Mesendoderm (in vitro differentiated cells): ENCODE results near the gene USP1. TPM values are rescaled to one million over a fixed set of nuclear protein-coding genes. Genes with fewer than 3 reads are reported as not detected.

Experiments used
- DNase-seq: peaks from one replicate; pipeline ENCODE4 v3.0.0; 2013
- H2AK5ac ChIP-seq: 2 replicates; pipeline ENCODE4 v1.6.1; 2013; ENCODE audit warnings: low read length, inconsistent platforms
- H2BK120ac ChIP-seq: 2 replicates; pipeline ENCODE4 v1.6.1; 2013; ENCODE audit warnings: low read depth, mild to moderate bottlenecking, low read length, moderate library complexity, mixed read lengths
- H2BK15ac ChIP-seq: replicated peaks from 2 replicates; pipeline ENCODE4 v1.6.1; 2013; ENCODE audit warnings: low read depth, mild to moderate bottlenecking, moderate library complexity
- H2BK5ac ChIP-seq: 2 replicates; pipeline ENCODE4 v1.6.1; 2013; ENCODE audit warnings: low read length, inconsistent platforms
- H3K18ac ChIP-seq: 2 replicates; pipeline ENCODE4 v1.6.1; 2013; ENCODE audit warnings: mild to moderate bottlenecking, low read length, mixed read lengths
- H3K23ac ChIP-seq: one replicate; pipeline ENCODE4 v1.6.1; 2013; ENCODE audit warnings: low read length
- H3K27ac ChIP-seq: 2 replicates; pipeline ENCODE4 v1.5.1; 2013; ENCODE audit warnings: low read depth, mild to moderate bottlenecking, inconsistent platforms, low read length, moderate library complexity
- H3K27me3 ChIP-seq: 2 replicates; pipeline ENCODE4 v1.6.1; 2013; ENCODE audit warnings: low read length, control low read depth, mild to moderate bottlenecking, inconsistent platforms; ENCODE audit not compliant: insufficient read depth, poor library complexity
- H3K36me3 ChIP-seq: 2 replicates; pipeline ENCODE4 v1.6.1; 2013; ENCODE audit warnings: low read length, inconsistent platforms; ENCODE audit not compliant: control insufficient read depth, insufficient read depth
- H3K4ac ChIP-seq: one replicate; pipeline ENCODE4 v1.6.1; 2013; ENCODE audit warnings: low read depth, mild to moderate bottlenecking, low read length, moderate library complexity
- H3K4me1 ChIP-seq: 2 replicates; pipeline ENCODE4 v1.6.1; 2013; ENCODE audit warnings: low read depth, low read length, inconsistent platforms; ENCODE audit not compliant: control insufficient read depth
- H3K4me2 ChIP-seq: 2 replicates; pipeline ENCODE4 v1.6.1; 2013; ENCODE audit warnings: low read length
- H3K4me3 ChIP-seq: 2 replicates; pipeline ENCODE4 v1.5.1; 2013; ENCODE audit warnings: mild to moderate bottlenecking, low read length
- H3K56ac ChIP-seq: one replicate; pipeline ENCODE4 v1.6.1; 2013; ENCODE audit warnings: low read length
- H3K79me1 ChIP-seq: 2 replicates; pipeline ENCODE4 v1.6.1; 2013; ENCODE audit warnings: low read length, inconsistent platforms
- H3K79me2 ChIP-seq: 2 replicates; pipeline ENCODE4 v1.6.1; 2013; ENCODE audit warnings: mild to moderate bottlenecking, low read length; ENCODE audit not compliant: control insufficient read depth, insufficient read depth
- H3K9ac ChIP-seq: 2 replicates; pipeline ENCODE4 v1.6.1; 2013; ENCODE audit warnings: low read length, inconsistent platforms
- H4K5ac ChIP-seq: one replicate; pipeline ENCODE4 v1.6.1; 2013; ENCODE audit warnings: low read length
- H4K8ac ChIP-seq: one replicate; pipeline ENCODE4 v1.6.1; 2013; ENCODE audit warnings: low read depth, mild to moderate bottlenecking, control low read depth, low read length, moderate library complexity
- WGBS: extraction: QIAGEN DNeasy Blood & Tissue Kit; methylation state at CpG from one replicate; pipeline ENCODE4 v1.1.7; 2013; ENCODE audit warnings: low lambda C conversion rate, missing lambda C conversion rate; ENCODE audit not compliant: insufficient coverage; ENCODE audit errors: extremely low coverage; 5-methylcytosine and 5-hydroxymethylcytosine counted together
- polyA plus RNA-seq, 2 experiments: library from polyadenylated mRNA; stranded (reverse); fragments of 200-250 nt; gene quantifications; one replicate each; pipeline ENCODE4 v1.2.3, GENCODE V29; 2013

Gene USP1, protein sequence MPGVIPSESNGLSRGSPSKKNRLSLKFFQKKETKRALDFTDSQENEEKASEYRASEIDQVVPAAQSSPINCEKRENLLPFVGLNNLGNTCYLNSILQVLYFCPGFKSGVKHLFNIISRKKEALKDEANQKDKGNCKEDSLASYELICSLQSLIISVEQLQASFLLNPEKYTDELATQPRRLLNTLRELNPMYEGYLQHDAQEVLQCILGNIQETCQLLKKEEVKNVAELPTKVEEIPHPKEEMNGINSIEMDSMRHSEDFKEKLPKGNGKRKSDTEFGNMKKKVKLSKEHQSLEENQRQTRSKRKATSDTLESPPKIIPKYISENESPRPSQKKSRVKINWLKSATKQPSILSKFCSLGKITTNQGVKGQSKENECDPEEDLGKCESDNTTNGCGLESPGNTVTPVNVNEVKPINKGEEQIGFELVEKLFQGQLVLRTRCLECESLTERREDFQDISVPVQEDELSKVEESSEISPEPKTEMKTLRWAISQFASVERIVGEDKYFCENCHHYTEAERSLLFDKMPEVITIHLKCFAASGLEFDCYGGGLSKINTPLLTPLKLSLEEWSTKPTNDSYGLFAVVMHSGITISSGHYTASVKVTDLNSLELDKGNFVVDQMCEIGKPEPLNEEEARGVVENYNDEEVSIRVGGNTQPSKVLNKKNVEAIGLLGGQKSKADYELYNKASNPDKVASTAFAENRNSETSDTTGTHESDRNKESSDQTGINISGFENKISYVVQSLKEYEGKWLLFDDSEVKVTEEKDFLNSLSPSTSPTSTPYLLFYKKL
- polyA plus RNA-seq (2013, experiment 1 of 2): 52.7 TPM
- polyA plus RNA-seq (2013, experiment 2 of 2): 52.5 TPM

- Histone ChIP-seq H3K9ac (peak within 1 kb of the TSS; percentile 99), H4K8ac (peak within 1 kb of the TSS; percentile 92), H3K4me3 (peak within 1 kb of the TSS; percentile 95), H3K27me3 (no peaks in the 10 kb centered on the region), H3K27ac (peak within 1 kb of the TSS; percentile 100), H3K4me2 (peak within 1 kb of the TSS; percentile 80), H4K5ac (peak within 1 kb of the TSS; percentile 97), H3K36me3 (no peaks in the 10 kb centered on the region), H3K4me1 (peaks cover 4% of the 10 kb centered on the region), H3K18ac (peak within 1 kb of the TSS; percentile 86), H2BK120ac (no peak within 1 kb of the TSS), H3K4ac (peak within 1 kb of the TSS; percentile 61), H2BK5ac (peak within 1 kb of the TSS; percentile 83), H2AK5ac (no peak within 1 kb of the TSS), H3K23ac (peak within 1 kb of the TSS; percentile 74), H3K79me1 (peaks cover under 1% of the 10 kb centered on the region), H3K56ac (peak within 1 kb of the TSS; percentile 99), H2BK15ac (no peak within 1 kb of the TSS), H3K79me2 (peaks cover 35% of the 10 kb centered on the region)
- peak; percentile 100 for DNase-seq
- WGBS: no CpG with 5 or more reads among the region's 76 CpGs
Observed at GRCh38 chr1:62436466-62437272, at the start of gene USP1. Gene USP1, plus strand, starts transcription at chr1:62437049. Its CDS starts 2,819 bp downstream, at chr1:62439868.

- Histone ChIP-seq H4K8ac (no peak overlapping the region), H2AK5ac (no peak overlapping the region), H2BK15ac (no peak overlapping the region), H2BK120ac (no peak overlapping the region), H3K56ac (no peak overlapping the region), H3K27me3 (no peaks in the 10 kb centered on the region), H3K79me1 (no peaks in the 10 kb centered on the region), H3K4me3 (no peak overlapping the region), H3K4me2 (no peak overlapping the region), H2BK5ac (no peak overlapping the region), H3K23ac (no peak overlapping the region), H3K18ac (no peak overlapping the region), H3K9ac (no peak overlapping the region), H3K79me2 (no peaks in the 10 kb centered on the region), H3K4ac (no peak overlapping the region), H3K27ac (no peak overlapping the region), H4K5ac (no peak overlapping the region), H3K36me3 (no peaks in the 10 kb centered on the region), H3K4me1 (no peaks in the 10 kb centered on the region)
- no peak for DNase-seq
- WGBS: no CpG with 5 or more reads among the region's 6 CpGs
Observed at GRCh38 chr1:62389531-62389930, 47.3 kb upstream of the USP1 start.

- Histone ChIP-seq H3K4me1 (no peaks in the 10 kb centered on the region), H4K5ac (no peak overlapping the region)
- WGBS: no CpG with 5 or more reads among the region's 7 CpGs
Observed at GRCh38 chr1:62390071-62390470, 46.8 kb upstream of the USP1 start.

DNA sequence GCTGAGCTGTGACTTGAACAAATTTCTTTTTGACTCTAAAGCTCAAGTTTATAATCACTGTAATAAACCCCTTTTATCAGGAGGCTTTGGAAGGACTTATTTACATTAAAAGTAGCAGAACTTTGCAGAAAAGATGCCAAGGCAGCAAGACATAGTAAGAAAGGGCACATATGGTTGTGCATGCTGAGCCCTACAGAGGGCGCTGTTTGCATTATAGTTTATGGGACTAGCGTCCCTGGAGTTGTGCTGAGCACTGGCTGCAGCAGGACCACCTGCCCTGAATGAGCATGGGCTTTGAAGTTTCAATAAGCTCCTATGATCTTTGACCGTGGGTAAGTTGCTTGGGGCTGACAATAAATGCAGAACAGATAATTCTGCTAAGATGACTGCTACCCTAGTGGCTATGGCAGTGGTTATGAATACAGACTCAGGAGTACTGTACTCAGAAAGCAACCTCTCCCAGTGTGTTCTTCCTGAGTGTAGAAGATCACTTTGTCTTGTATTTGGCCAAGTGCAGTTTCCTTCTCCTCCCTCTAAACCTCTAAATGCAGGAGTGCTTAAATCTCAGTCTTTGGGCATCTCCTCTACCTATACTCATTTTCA, 45.4 kb upstream of the USP1 start:
- H3K4me1 ChIP-seq: no peaks in the 10 kb centered on the region
- H3K4me3 ChIP-seq: no peak overlapping the region
- no peak overlapping the region for H4K5ac ChIP-seq
- no peaks in the 10 kb centered on the region for H3K79me1 ChIP-seq
- H2AK5ac ChIP-seq: no peak overlapping the region
- H3K9ac ChIP-seq: no peak overlapping the region
- peak; percentile 74 for DNase-seq
- H3K36me3 ChIP-seq: no peaks in the 10 kb centered on the region
- no peak overlapping the region for H3K4me2 ChIP-seq
- no peaks in the 10 kb centered on the region for H3K27me3 ChIP-seq
- H4K8ac ChIP-seq: no peak overlapping the region
- H3K18ac ChIP-seq: no peak overlapping the region
- no peak overlapping the region for H3K27ac ChIP-seq
- no peak overlapping the region for H2BK15ac ChIP-seq
- no CpG with 5 or more reads among the region's 3 CpGs for WGBS
- no peak overlapping the region for H3K4ac ChIP-seq
- H3K56ac ChIP-seq: no peak overlapping the region
- no peak overlapping the region for H2BK5ac ChIP-seq
- no peak overlapping the region for H3K23ac ChIP-seq
- H3K79me2 ChIP-seq: no peaks in the 10 kb centered on the region
- no peak overlapping the region for H2BK120ac ChIP-seq

More at GRCh38 chr1:62390071-62390470, 46.8 kb upstream of the USP1 start:
- Histone ChIP-seq H3K79me2 (no peaks in the 10 kb centered on the region), H3K4me2 (no peak overlapping the region), H3K4ac (no peak overlapping the region), H3K56ac (no peak overlapping the region), H2BK5ac (no peak overlapping the region), H3K4me3 (no peak overlapping the region), H2BK120ac (no peak overlapping the region), H3K23ac (no peak overlapping the region), H3K9ac (no peak overlapping the region), H3K27me3 (no peaks in the 10 kb centered on the region), H3K27ac (no peak overlapping the region), H4K8ac (no peak overlapping the region), H2BK15ac (no peak overlapping the region), H3K18ac (no peak overlapping the region), H2AK5ac (no peak overlapping the region), H3K36me3 (no peaks in the 10 kb centered on the region), H3K79me1 (no peaks in the 10 kb centered on the region)
- no peak for DNase-seq

DNA sequence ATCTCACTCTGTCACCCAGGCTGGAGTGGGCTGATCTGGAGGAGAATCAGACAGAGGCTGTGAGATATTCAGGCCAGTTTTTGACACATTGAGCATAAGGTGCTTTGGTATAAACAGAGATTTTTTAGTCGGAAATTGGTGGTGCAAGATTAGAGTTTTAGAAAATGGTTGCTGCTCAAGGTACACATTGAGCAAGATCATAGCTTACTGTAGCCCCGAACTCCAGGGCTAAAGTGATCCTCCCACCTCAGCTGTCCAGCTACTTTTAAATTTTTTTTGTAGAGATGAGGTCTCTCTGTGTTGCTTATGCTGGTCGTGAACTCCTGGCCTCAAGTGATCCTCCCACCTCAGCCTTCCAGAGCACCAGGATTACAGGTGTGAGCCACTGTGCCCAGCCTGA, 43.9 kb upstream of the USP1 start:
- Histone ChIP-seq H3K79me2 (no peaks in the 10 kb centered on the region), H2BK5ac (no peak overlapping the region), H4K8ac (no peak overlapping the region), H4K5ac (no peak overlapping the region), H3K4me1 (no peaks in the 10 kb centered on the region), H3K27me3 (no peaks in the 10 kb centered on the region), H3K79me1 (no peaks in the 10 kb centered on the region), H3K4ac (no peak overlapping the region), H3K4me3 (no peak overlapping the region), H3K23ac (no peak overlapping the region), H3K4me2 (no peak overlapping the region), H2BK15ac (no peak overlapping the region), H3K18ac (no peak overlapping the region), H2BK120ac (no peak overlapping the region), H3K56ac (no peak overlapping the region), H3K36me3 (no peaks in the 10 kb centered on the region), H3K27ac (no peak overlapping the region), H2AK5ac (no peak overlapping the region), H3K9ac (no peak overlapping the region)
- no CpG with 5 or more reads among the region's 3 CpGs for WGBS
- DNase-seq: no peak
